Measurements from ENCODE around the gene SCN5A.

DNA sequence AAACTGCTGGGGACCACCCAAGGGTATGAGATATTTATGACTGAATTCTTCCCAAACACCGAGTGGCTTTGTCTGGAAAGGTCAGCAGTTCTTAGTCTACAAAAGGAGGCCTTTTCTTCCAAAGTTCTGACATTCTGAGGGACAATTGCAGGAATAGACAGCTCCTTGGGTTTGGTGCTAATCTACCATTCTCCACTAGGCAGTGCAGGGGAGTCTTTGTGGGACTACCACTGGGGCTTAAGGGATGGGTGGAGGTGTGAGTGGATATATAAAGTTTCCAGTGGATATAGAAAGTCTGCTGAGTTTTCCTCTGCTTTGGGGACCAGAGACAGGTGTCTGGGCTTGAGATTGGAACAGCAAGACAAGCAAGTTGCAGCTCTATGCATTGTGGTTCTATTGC is 90.6 kb downstream of the SCN5A start:
- TF ChIP-seq JUND (IDR thresholded peaks at IDR 0.05) (no peak), EGR1 (IDR thresholded peaks at IDR 0.05; ENCODE audit: low read depth in 2 of 2) (no peak), FOXA1 (IDR thresholded peaks at IDR 0.05) (no peak)
- TF ChIP-seq, protein P1, sequence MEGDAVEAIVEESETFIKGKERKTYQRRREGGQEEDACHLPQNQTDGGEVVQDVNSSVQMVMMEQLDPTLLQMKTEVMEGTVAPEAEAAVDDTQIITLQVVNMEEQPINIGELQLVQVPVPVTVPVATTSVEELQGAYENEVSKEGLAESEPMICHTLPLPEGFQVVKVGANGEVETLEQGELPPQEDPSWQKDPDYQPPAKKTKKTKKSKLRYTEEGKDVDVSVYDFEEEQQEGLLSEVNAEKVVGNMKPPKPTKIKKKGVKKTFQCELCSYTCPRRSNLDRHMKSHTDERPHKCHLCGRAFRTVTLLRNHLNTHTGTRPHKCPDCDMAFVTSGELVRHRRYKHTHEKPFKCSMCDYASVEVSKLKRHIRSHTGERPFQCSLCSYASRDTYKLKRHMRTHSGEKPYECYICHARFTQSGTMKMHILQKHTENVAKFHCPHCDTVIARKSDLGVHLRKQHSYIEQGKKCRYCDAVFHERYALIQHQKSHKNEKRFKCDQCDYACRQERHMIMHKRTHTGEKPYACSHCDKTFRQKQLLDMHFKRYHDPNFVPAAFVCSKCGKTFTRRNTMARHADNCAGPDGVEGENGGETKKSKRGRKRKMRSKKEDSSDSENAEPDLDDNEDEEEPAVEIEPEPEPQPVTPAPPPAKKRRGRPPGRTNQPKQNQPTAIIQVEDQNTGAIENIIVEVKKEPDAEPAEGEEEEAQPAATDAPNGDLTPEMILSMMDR (IDR thresholded peaks at IDR 0.05; ENCODE audit: low read depth, low read length, missing input control): no peak
- TF ChIP-seq, protein P2, sequence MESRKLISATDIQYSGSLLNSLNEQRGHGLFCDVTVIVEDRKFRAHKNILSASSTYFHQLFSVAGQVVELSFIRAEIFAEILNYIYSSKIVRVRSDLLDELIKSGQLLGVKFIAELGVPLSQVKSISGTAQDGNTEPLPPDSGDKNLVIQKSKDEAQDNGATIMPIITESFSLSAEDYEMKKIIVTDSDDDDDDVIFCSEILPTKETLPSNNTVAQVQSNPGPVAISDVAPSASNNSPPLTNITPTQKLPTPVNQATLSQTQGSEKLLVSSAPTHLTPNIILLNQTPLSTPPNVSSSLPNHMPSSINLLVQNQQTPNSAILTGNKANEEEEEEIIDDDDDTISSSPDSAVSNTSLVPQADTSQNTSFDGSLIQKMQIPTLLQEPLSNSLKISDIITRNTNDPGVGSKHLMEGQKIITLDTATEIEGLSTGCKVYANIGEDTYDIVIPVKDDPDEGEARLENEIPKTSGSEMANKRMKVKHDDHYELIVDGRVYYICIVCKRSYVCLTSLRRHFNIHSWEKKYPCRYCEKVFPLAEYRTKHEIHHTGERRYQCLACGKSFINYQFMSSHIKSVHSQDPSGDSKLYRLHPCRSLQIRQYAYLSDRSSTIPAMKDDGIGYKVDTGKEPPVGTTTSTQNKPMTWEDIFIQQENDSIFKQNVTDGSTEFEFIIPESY (IDR thresholded peaks at IDR 0.05): no peak
- TF ChIP-seq, protein P3, sequence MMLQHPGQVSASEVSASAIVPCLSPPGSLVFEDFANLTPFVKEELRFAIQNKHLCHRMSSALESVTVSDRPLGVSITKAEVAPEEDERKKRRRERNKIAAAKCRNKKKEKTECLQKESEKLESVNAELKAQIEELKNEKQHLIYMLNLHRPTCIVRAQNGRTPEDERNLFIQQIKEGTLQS (IDR thresholded peaks at IDR 0.05): no peak

All from liver (tissue), 3 donors.